K562 (cell line): ENCODE data around the gene JPT2. TPM values are rescaled to one million over a fixed set of nuclear protein-coding genes. Genes with fewer than 3 reads are reported as not detected.

ENCODE experiments used
- ARID4B ChIP-seq: sonication (generic); formaldehyde crosslinking; IDR thresholded peaks from 2 replicates; pipeline ENCODE4 v1.8.0; 2022; ENCODE audit warnings: mild to moderate bottlenecking, missing genetic modification reagents
- EHMT2 ChIP-seq: fragments of 450-650 bp; IDR thresholded peaks from 2 replicates; pipeline ENCODE4 v1.6.1; 2018; ENCODE audit warnings: antibody characterized with exemption
- FOXA1 ChIP-seq: fragments of 450-650 bp; IDR thresholded peaks from 2 replicates; pipeline ENCODE4 v1.6.1; 2016; ENCODE audit warnings: mild to moderate bottlenecking, borderline replicate concordance
- FOXK2 ChIP-seq, 2 experiments: fragments of 450-650 bp; IDR thresholded peaks in 1 of 2; conservative IDR thresholded peaks in 1 of 2; 2 replicates each; pipeline ENCODE4 v1.6.1; 2016; ENCODE audit warnings: low read depth in 2 of 2, mild to moderate bottlenecking in 1 of 2
- MITF ChIP-seq: IDR thresholded peaks from 2 replicates; pipeline ENCODE4 v1.6.1; 2014; ENCODE audit warnings: antibody characterized with exemption
- RNF219 ChIP-seq: fragments of 250-450 bp; sonication (Bioruptor Pico); IDR thresholded peaks from 2 replicates; pipeline ENCODE4 v1.5.0; 2022; ENCODE audit warnings: mild to moderate bottlenecking
- THRA ChIP-seq: fragments of 450-650 bp; IDR thresholded peaks from 2 replicates; pipeline ENCODE4 v1.6.1; 2017; ENCODE audit warnings: mild to moderate bottlenecking, moderate library complexity
- ZNF232 ChIP-seq: sonication (generic); formaldehyde crosslinking; IDR thresholded peaks from 2 replicates; pipeline ENCODE4 v1.8.0; 2022; ENCODE audit warnings: mild to moderate bottlenecking, missing genetic modification reagents
- ZNF431 ChIP-seq: sonication (generic); formaldehyde crosslinking; IDR thresholded peaks from 2 replicates; pipeline ENCODE4 v1.8.0; 2022; ENCODE audit warnings: mild to moderate bottlenecking, missing genetic modification reagents
- ZNF740 ChIP-seq, 3 experiments: fragments of 200-800 bp in 1 of 3; sonication (Bioruptor generic) in 1 of 3; sonication (generic) in 1 of 3; formaldehyde crosslinking in 1 of 3; IDR thresholded peaks; 2 replicates each; pipeline versions ENCODE4 v1.6.1 to v1.8.0; 2016 to 2022; ENCODE audit warnings: mild to moderate bottlenecking in 2 of 3, missing compliant biosample characterization in 2 of 3, missing genetic modification characterization in 2 of 3, missing genetic modification reagents in 1 of 3
- polyA plus RNA-seq, 8 experiments: library from polyadenylated mRNA; depleted of rRNA in 4 of 8; stranded (reverse) in 5 of 8; unstranded in 3 of 8; fragments of >200 nt; fragmentation: Nextera tagmentation in 2 of 8; fragmentation: Illumina TruSeq in 1 of 8; extraction: Ambion mirVana in 2 of 8; extraction: Trizol in 1 of 8; gene quantifications; 2 replicates each; pipeline versions ENCODE4 v1.2.1 to v1.2.3, GENCODE V29; 2011 to 2014; ENCODE audit warnings: inconsistent platforms in 1 of 8, missing spikeins in 1 of 8
- total RNA-seq, 7 experiments: library from RNA; depleted of rRNA in 6 of 7; stranded (reverse); fragments of >200 nt in 6 of 7; fragmentation: Illumina TruSeq in 2 of 7; extraction: Trizol in 2 of 7; gene quantifications; 2 replicates each; pipeline versions ENCODE4 v1.2.1 to v1.2.3, GENCODE V29; 2011 to 2021; ENCODE audit warnings: low replicate concordance in 1 of 7

JPT2 gene
- total and polyA plus RNA-seq, 9 of the 15 experiments (the other 6 are each of a cell fraction or from before 2014, with no cell fraction given): 25.5 to 133 (median 106) TPM

- TF ChIP-seq ARID4B: peak; percentile 38; the same call in 1 of the 2 replicates
- TF ChIP-seq EHMT2: no peak
- peak; percentile 87 for TF ChIP-seq THRA
- no peak for TF ChIP-seq FOXK2 (conservative IDR thresholded peaks at IDR 0.05 in 1 of 2, IDR thresholded peaks at IDR 0.05 in 1 of 2; ENCODE audit: low read depth in 2 of 2)
- TF ChIP-seq ZNF232: no peak; the same call in 1 of the 2 replicates
- TF ChIP-seq MITF: no peak
- TF ChIP-seq ZNF740 (CRISPR knock-in tag; IDR thresholded peaks at IDR 0.05): peak; percentile 43; the same call in 1 of the 2 replicates
- no peak for TF ChIP-seq ZNF740 (tag; IDR thresholded peaks at IDR 0.05)
- no peak for TF ChIP-seq FOXA1
- TF ChIP-seq RNF219: no peak
- TF ChIP-seq ZNF431 (CRISPR knock-in tag): peak; percentile 78
These were observed 26.7 kb upstream of the JPT2 start (continued) for GRCh38 chr16:1651094-1651973.
